OCI-LY1 (cell line): Measurements from ENCODE around the gene AJM1.

Source experiments
- CTCF ChIP-seq: fragments of 200-600 bp; sonication (generic), shearing (Covaris generic); IDR thresholded peaks from 2 replicates; pipeline ENCODE4 v1.5.1; 2017; ENCODE audit warnings: mild to moderate bottlenecking, antibody characterized with exemption, low read length, moderate library complexity, mixed read lengths
- EZH2 ChIP-seq: fragments of 200-600 bp; sonication (generic), shearing (Covaris generic); IDR thresholded peaks from 2 replicates; pipeline ENCODE4 v1.8.0; 2017; ENCODE audit warnings: borderline replicate concordance, mixed run types, mild to moderate bottlenecking, antibody characterized with exemption, low read length, moderate library complexity, mixed read lengths

GRCh38 chr9:136808806-136809158 is 33.5 kb upstream of the AJM1 start:
- TF ChIP-seq CTCF, result no peak
- no peak for TF ChIP-seq EZH2
